ENCODE measurements around the gene HOXA10. TPM values are rescaled to one million over a fixed set of nuclear protein-coding genes. Genes with fewer than 3 reads are reported as not detected.

The HOXA10 gene
- total RNA-seq, 1 experiment from 2014 or later = not detected

DNA sequence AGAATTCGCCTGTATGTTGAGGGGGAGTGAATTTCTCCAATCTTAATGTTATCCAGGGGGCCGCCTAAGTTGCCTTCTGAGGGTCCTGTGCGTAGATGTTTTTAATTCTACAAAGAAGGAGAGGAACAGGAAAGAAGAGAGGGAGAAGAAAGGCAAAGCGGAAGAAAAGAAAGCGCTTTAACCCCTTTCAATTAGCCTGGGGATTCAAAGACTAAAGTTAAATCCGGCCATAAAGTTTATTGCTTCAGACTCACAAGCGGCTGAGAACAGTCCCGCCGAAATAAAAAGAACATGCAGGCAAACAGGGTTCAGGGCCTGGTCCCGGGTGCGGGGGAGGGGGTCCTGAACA lies 35.2 kb downstream of the HOXA10 start:
- Histone ChIP-seq H2AK5ac (ENCODE audit: insufficient read length, low read length) (no peak overlapping the region), H3K23me2 (ENCODE audit: insufficient read length, low read depth, low read length, poor library complexity, severe bottlenecking) (peaks cover 10% of the 10 kb centered on the region), H3T11ph (ENCODE audit: low read length) (no peak overlapping the region), H3K4me1 (ENCODE audit: insufficient read depth, low read length) (no peaks in the 10 kb centered on the region), H2AFZ (ENCODE audit: low read length) (no peak overlapping the region), H4K91ac (ENCODE audit: insufficient read length, low read depth, low read length) (no peak overlapping the region), H4K5ac (ENCODE audit: insufficient read length, low read depth, low read length) (no peak overlapping the region), H3K27ac (ENCODE audit: insufficient read length, low read depth, low read length) (no peak overlapping the region), H2BK15ac (ENCODE audit: low read depth, low read length) (no peak overlapping the region), H4K20me1 (ENCODE audit: control insufficient read depth, insufficient read depth, insufficient read length) (no peaks in the 10 kb centered on the region), H2BK120ac (ENCODE audit: low read depth, low read length, poor library complexity, severe bottlenecking) (no peak overlapping the region), H3K14ac (ENCODE audit: insufficient read depth, low read length) (no peak overlapping the region), H3K9ac (ENCODE audit: extremely low read depth, insufficient read length, low read length) (no peak overlapping the region), H3K4me2 (ENCODE audit: insufficient read depth, insufficient read length, low read length) (no peak overlapping the region), H3K9me3 (ENCODE audit: control insufficient read depth, low read depth, low read length) (no peaks in the 10 kb centered on the region), H3K79me2 (ENCODE audit: insufficient read depth, low read length) (no peaks in the 10 kb centered on the region), H3K4ac (ENCODE audit: low read depth, low read length) (no peak overlapping the region), H2BK5ac (ENCODE audit: insufficient read length, low read length) (no peak overlapping the region), H3K23ac (ENCODE audit: insufficient read length, low read depth, low read length) (no peak overlapping the region), H3K79me1 (ENCODE audit: insufficient read depth, low read depth, low read length, poor library complexity, severe bottlenecking) (no peaks in the 10 kb centered on the region), H3K56ac (ENCODE audit: insufficient read length, low read depth, low read length) (no peak overlapping the region), H4K8ac (replicated peaks; ENCODE audit: insufficient read length, low read depth, low read length) (no peak overlapping the region), H3K18ac (ENCODE audit: insufficient read length, low read depth, low read length) (no peak overlapping the region), H2BK12ac (ENCODE audit: insufficient read length, low read depth, low read length) (no peak overlapping the region), H3K27me3 (ENCODE audit: insufficient read depth, low read length) (peaks cover 98% of the 10 kb centered on the region), H2BK20ac (ENCODE audit: low read depth, low read length, poor library complexity, severe bottlenecking) (no peak overlapping the region)
- H3K4me3 Mint-ChIP-seq = no peak overlapping the region; a peak in 1 of 5 replicates
- H3K4me1 Mint-ChIP-seq = peaks cover 7 to 13% of the 10 kb centered on the region in 2 experiments
- no peak overlapping the region for H3K27ac Mint-ChIP-seq
- H3K9me3 Mint-ChIP-seq = peaks cover 0 to 21% of the 10 kb centered on the region in 2 experiments
- H3K27me3 Mint-ChIP-seq (ENCODE audit: low read depth) = peaks cover 100% of the 10 kb centered on the region
- no peak for DNase-seq
- H3K36me3 Mint-ChIP-seq (ENCODE audit: insufficient read depth in 1 of 3, low read depth in 3 of 3) = no peaks in the 10 kb centered on the region; a peak in 1 of 7 replicates
- TF ChIP-seq, protein P1, sequence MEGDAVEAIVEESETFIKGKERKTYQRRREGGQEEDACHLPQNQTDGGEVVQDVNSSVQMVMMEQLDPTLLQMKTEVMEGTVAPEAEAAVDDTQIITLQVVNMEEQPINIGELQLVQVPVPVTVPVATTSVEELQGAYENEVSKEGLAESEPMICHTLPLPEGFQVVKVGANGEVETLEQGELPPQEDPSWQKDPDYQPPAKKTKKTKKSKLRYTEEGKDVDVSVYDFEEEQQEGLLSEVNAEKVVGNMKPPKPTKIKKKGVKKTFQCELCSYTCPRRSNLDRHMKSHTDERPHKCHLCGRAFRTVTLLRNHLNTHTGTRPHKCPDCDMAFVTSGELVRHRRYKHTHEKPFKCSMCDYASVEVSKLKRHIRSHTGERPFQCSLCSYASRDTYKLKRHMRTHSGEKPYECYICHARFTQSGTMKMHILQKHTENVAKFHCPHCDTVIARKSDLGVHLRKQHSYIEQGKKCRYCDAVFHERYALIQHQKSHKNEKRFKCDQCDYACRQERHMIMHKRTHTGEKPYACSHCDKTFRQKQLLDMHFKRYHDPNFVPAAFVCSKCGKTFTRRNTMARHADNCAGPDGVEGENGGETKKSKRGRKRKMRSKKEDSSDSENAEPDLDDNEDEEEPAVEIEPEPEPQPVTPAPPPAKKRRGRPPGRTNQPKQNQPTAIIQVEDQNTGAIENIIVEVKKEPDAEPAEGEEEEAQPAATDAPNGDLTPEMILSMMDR (conservative IDR thresholded peaks at IDR 0.05) = no peak
- WGBS (ENCODE audit: extremely low coverage, insufficient read length, low lambda C conversion rate) = no CpG with 5 or more reads among the region's 11 CpGs
